Retinal pigment epithelial cell (primary cell): ENCODE results near the gene NUAK1.

Experiments used
- DNase-seq: peaks from one replicate; pipeline ENCODE4 v3.0.0-alpha.2; 2010; ENCODE audit warnings: low read depth
- H3K4me3 ChIP-seq: 2 replicates; pipeline ENCODE4 v1.5.1; 2011; ENCODE audit warnings: mild to moderate bottlenecking, low read length, control low read depth, moderate library complexity
- CTCF ChIP-seq: conservative IDR thresholded peaks from 2 replicates; pipeline ENCODE4 v1.5.1; 2011; ENCODE audit warnings: low read depth, low read length, control low read depth, inconsistent platforms

The NUAK1 gene

GRCh38 chr12:106015646-106016045 is 123.1 kb downstream of the NUAK1 start:
- DNase-seq = no peak
- no peak overlapping the region for H3K4me3 ChIP-seq
- TF ChIP-seq CTCF = no peak

GRCh38 chr12:106013941-106014340 is 124.8 kb downstream of the NUAK1 start:
- no peak for DNase-seq
- TF ChIP-seq CTCF = no peak
- H3K4me3 ChIP-seq = no peak overlapping the region
